CD4-positive, alpha-beta T cell treated with Interleukin-6 at 100 ng/mL for 8 hours (primary cell): Measurements from ENCODE around the gene GGCT.

Source experiments
- DNase-seq: peaks from one replicate; pipeline ENCODE4 v3.0.0-alpha.2; 2020; ENCODE audit warnings: mixed read lengths, low spot score

GGCT gene

DNA sequence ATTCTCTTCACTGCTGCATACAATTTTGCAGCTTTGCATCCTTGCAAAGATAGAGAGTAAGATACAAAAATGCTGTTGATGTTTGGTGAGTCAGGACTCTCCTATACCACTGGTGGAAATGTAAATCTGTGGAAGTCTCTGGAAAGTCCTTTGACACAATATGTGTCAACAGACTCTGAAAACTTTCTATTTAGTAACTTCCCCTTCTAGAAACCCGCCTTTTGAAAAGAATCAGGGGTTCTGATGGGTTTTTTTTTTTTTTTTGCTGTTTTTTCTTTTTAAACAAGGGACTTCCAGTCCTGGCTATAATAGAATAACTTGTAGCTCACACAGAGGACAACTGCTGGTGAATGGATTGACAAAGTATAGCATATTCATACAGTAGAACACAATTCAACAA, 42.5 kb downstream of the GGCT start:
- no peak for DNase-seq

DNA sequence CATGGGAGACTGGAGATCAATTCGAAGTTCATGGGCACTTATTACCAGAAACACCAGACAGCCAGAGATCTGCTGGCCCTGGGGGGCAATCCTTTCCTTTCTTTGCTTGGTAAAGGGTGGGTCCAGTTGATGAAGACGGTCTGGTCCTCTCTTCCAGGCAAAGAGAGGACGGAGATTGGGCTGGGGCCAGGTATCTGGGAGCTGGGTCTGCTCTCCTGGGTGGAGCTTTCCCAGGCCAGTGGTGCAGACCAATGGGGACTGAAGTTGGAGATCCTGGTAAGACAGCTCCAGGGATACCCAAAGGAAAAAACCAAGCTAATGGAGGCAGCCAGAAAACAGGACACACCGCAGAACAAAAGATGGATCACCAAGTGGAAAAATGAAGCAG, 44.4 kb downstream of the GGCT start:
- no peak for DNase-seq

DNA sequence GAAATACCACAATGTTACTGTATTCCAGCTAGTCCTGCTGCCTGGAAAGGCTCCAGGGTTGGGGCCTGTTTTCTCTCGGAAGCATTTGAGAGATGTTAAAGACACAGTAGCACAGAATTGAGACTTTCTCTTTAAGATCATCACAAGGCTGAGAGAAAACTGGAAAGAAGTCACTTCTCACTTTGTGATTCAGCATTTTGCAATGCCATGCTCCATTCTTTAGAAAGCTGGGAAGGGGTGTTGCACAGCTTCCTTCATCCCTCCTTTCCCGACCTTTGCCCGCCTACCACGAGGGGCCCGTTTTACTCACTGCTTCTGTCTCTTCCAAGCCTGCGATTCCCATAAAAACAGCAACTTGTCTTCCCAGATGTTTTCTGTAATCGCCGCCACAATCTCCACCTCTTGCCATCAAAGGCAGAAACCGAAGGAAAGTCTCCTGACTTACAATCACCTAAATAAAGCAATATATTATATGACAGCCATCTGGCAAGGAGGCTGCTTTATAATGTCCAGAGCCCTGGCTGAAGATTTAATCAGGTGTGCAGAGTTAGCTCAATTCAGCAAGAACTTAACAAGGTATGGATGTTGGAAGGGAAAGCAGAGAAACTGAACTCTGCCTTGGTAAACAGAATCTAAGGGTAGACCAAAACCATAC, 44.9 kb downstream of the GGCT start:
- DNase-seq, result no peak

DNA sequence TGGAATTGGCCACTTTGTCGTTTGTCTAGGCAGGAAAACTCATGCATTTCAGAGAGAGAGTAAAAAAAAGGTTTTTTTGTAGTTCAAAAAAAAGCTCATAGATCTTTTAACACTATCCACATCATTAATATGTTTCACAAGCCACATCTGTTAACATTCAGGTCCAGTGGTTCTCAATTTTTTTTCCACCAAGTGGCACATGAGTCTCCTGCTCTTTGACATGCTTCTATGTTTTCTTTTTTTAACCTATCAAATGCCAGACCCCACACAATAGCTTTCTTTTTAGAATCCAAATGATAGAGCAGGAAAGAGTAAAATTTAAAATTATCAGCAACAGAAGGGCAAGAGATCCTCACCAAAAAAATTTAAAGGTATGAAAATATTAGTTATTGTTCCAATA, 46.3 kb downstream of the GGCT start:
- no peak for DNase-seq

DNA sequence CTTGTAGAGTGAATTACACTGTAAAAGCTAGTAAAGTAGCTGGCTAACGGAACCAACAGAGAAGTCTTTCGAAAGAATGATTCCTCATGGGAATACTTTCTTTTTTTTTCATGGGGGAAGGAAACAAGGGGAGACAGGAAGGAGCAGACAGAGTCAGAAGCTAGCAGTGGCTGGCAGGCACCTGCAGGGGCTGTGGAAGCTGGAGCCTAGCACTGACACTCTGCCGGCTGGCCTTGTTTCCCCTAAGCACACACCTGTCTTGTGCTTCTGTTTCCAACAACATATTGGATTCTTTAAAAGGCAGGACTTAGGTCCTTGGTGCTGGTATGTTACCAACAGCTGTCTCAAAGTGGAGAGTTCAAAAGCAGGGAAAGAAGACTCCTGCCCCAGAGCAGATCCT, 50.7 kb downstream of the GGCT start:
- no peak for DNase-seq

DNA sequence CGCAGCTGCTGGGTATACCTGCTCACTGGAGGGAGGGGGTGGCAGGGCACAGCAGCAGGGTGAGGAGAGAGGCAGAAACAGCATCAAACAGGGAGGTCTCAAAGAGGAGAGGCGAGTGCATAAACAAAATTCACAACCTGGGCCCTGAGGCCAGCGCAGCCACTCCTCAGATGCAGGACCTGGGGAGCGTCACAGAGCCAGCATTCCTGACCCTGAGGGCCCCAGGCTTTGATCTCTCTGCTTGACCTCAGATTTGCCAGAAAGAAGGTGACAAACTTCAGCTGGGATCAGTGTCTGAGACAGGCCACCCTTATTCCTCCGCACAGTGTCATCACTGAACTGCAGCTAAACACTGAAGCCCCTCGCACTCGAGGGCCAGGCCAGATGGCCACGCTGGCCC, 51.6 kb downstream of the GGCT start:
- no peak for DNase-seq

DNA sequence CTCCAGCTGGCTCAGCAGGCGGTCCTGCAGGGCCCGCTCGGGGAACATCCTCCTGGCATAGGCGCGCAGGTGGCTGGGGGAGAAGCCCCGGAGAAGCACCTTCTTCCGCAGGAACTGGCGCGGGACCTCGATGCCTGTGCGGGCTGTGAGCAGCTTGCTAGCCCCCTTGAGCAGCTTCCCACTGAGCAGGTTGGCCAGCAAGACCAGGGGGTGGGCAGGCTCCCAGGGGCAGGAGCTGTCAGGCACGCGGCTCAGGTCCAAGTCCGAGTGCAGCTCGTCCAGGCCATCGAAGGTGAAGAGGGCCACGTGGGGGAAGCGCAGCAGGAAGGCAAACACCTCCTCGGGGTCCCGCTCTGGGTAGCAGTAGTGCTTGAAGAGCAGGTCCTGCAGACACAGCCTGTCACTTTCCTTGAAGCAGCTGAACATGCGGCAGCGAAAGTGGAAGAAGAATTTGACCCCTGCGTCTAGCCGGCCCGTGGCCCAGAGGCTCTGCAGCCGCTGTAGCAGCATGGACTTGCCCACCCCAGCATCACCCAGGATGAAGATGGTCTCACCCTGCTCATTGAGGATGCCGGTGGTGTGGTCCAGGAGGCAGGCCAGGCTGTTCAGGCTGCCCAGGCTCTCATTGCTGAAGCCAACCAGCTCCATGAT, 52.2 kb downstream of the GGCT start:
- DNase-seq, result no peak

DNA sequence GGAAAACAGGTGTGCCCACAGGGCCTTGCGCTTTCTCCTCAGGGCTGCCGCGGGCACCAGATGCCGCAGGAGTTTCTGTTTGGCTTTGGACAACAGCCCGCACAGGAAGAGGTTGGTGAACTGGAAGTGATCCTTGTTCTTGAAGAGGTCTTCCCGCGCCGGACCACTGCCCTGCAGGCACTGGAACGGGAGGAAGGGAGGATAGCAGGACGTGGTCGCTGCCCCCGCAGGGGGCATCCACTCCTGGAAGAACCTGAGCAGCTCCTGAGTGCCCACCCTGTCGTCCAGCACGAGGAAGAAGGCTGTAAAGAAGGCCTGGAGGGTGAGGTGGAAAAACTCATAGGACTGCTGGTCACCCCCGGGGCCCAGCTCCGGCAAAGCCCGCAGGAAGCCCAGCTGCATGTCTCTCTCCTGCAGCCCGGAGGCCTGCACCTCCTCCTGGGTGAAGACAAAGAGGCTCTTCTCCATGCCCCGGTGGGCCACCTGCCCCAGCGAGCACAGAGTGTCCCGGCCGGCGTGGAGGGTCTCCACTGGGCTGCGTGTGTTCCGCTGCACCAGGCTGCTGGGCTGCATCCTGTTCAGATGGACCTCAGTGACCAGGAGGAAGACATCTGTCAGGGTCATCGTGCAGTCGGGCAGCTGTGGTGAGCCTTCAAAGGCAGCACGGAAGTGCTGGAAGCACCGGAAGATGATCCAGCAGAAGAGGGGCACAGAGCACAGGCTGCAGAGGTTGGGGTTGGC, 52.9 kb downstream of the GGCT start:
- no peak for DNase-seq

DNA sequence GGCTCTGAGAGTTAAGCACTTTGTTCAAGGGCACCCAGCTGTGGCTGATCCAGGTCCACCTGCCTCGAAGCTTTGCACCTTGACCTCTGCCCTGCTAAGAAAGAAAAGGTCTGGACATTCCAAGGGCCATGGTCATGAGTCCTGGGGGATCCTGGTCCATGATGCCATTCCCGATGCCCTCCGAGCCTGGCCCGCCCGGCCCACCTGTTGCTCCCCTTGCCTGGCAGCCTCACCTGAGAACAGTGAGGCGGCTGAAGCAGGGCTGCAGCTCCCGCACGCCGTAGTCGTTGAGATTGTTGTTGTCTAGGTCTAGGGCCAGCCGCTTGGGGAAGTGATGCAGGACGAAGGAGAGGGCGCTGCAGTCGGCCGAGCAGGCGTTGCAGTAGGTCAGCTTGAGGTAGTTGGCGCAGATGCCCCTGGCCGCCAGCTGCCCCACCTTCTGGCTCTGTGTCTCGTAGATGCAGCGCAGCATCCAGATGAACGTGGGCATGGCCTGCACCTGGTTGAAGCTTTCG, 53.6 kb downstream of the GGCT start:
- DNase-seq, result no peak

DNA sequence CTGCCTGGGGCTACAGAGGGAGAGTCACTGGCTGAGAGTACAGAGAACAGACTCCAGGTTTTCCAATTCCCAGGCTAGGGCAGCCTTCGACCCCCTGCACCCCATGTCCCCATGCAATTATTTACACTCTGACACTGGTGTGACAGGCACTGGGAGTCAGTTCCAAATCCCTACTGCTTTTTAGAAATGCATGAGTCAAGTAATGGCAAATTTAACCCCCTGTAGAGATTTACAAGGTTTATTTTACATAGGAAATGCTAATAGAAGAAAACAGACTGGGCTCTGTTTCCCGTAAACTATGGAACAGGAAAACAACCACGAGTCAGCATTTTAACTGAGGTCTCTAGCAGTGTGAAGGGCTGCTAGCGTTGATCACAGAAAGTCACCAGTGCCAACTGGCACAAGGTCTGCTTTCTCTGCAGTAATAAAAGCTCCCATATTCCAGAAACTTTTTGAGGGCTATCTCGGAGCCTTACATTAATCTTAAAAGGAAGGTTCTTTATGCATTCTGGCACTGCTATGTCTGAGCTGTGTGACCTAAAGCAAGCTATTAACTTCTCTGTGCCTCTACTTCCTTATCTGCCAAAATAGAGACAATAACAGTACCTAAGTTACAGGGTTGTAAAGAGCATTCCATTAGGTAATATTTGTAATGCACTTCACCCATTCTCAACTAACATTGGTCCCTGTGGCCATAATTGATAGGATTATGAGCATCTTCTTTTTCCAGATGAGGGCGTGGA, 54.2 kb downstream of the GGCT start:
- DNase-seq, result no peak

DNA sequence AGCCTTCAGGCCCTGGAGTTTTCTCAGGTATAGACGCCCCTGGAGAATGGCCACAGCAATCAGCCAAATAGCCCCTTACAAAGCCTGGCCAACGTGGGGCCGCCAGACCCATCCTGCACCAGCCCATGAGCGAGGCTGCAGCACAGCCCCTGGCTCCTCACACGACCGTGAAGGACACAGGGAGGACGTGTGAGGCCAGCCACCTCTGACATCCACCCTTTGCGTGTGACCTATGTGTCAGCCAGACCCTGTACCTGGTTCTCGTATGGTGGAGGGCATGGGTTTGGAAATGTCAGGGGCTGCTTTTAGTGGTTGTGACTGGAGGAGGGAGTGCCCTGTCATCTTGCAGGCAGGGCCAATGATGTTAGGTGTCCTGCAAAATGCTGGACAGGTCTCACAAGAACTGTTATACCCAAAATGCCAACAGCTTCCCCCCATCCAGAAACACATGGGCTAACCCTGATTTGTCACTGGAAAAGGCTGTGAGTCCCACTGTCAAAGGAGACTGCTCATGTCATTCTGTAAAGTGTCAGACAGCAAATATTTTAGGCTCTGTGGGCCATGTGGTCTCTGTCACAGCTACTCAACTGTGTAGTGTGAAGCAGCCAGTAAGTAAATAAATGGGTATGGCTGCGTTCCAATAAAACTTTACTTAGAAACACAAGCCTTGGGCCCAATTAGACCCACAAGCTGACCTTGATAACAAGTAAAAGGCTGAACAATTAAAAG, 56.0 kb downstream of the GGCT start:
- no peak for DNase-seq

DNA sequence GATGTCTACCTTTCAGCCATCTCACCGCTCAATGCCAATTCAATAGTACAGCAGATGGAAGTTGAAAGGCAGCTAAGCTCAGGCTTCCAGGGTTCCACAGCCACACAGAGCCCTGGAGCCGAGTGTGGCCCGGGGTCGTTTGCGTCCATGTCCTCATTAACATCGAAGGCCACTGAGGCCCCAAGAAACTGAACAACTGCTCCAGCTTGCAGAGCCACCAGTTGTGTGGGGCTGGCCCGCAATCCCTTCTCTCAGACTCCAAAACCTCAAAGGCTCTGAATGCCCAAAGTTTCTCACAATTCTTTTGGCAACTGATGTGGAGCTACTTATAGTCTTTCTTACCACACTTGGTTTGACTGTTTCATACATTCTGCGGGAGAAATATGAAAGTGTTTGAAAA, 57.2 kb downstream of the GGCT start:
- no peak for DNase-seq
